ENCODE results near the gene FGFRL1. TPM values are rescaled to one million over a fixed set of nuclear protein-coding genes. Genes with fewer than 3 reads are reported as not detected.

Gene FGFRL1
- total RNA-seq, 1 donor from 2014 or later = 59.8 TPM

DNA sequence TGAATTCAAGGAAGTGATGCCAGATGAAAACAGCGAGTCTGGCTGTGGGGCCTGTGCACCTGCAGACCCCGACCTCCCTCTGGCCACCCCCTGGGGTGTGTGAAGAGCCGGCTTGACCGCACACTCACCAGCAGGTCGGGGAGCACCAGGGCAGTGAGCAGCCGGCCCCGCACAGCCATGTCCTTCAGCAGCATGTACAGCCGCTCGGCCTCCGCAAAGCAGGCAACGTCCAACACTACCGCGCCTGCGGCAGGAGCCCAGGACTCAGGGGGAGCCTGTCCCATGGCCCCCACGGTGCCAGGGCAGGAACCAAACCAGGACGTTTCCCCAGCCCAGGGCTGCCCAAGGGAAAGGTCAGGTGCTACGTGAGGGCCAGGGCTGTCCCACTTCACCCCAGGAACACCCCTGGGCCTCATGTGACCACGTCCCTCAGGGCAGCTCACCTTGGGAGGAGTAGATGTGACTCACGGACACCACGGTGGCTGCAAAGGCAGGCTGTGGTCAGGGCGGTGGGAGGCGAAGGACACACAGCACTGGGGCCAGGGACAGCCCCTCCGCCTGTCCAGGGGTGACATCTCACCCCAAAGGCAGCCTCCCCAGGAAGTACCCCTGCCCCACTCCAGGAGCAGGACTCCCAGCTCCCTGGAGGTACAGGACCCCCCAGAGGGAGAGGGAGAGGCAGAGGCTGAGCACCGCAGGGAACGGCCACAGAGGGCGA is 46.2 kb upstream of the FGFRL1 start:
- Mint-ChIP-seq H3K36me3 (ENCODE audit: unreplicated experiment) (no peaks in the 10 kb centered on the region), H3K4me1 (ENCODE audit: unreplicated experiment) (no peaks in the 10 kb centered on the region), H3K27me3 (ENCODE audit: unreplicated experiment) (no peaks in the 10 kb centered on the region), H3K9me3 (ENCODE audit: unreplicated experiment) (no peaks in the 10 kb centered on the region), H3K27ac (ENCODE audit: unreplicated experiment) (no peak overlapping the region), H3K4me3 (ENCODE audit: unreplicated experiment) (no peak overlapping the region)
- TF ChIP-seq, protein P1, sequence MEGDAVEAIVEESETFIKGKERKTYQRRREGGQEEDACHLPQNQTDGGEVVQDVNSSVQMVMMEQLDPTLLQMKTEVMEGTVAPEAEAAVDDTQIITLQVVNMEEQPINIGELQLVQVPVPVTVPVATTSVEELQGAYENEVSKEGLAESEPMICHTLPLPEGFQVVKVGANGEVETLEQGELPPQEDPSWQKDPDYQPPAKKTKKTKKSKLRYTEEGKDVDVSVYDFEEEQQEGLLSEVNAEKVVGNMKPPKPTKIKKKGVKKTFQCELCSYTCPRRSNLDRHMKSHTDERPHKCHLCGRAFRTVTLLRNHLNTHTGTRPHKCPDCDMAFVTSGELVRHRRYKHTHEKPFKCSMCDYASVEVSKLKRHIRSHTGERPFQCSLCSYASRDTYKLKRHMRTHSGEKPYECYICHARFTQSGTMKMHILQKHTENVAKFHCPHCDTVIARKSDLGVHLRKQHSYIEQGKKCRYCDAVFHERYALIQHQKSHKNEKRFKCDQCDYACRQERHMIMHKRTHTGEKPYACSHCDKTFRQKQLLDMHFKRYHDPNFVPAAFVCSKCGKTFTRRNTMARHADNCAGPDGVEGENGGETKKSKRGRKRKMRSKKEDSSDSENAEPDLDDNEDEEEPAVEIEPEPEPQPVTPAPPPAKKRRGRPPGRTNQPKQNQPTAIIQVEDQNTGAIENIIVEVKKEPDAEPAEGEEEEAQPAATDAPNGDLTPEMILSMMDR (IDR thresholded peaks at IDR 0.05) = no peak
- no peak for DNase-seq (ENCODE audit: extremely low spot score, unreplicated experiment)

GRCh38 chr4:965766-966134 is 45.7 kb upstream of the FGFRL1 start:
- Mint-ChIP-seq H3K4me3 (ENCODE audit: unreplicated experiment) (no peak overlapping the region), H3K9me3 (ENCODE audit: unreplicated experiment) (no peaks in the 10 kb centered on the region), H3K36me3 (ENCODE audit: unreplicated experiment) (no peaks in the 10 kb centered on the region), H3K27me3 (ENCODE audit: unreplicated experiment) (no peaks in the 10 kb centered on the region), H3K4me1 (ENCODE audit: unreplicated experiment) (no peaks in the 10 kb centered on the region), H3K27ac (ENCODE audit: unreplicated experiment) (no peak overlapping the region)
- no peak for DNase-seq (ENCODE audit: extremely low spot score, unreplicated experiment)
- TF ChIP-seq, protein P1 (IDR thresholded peaks at IDR 0.05) = no peak

DNA sequence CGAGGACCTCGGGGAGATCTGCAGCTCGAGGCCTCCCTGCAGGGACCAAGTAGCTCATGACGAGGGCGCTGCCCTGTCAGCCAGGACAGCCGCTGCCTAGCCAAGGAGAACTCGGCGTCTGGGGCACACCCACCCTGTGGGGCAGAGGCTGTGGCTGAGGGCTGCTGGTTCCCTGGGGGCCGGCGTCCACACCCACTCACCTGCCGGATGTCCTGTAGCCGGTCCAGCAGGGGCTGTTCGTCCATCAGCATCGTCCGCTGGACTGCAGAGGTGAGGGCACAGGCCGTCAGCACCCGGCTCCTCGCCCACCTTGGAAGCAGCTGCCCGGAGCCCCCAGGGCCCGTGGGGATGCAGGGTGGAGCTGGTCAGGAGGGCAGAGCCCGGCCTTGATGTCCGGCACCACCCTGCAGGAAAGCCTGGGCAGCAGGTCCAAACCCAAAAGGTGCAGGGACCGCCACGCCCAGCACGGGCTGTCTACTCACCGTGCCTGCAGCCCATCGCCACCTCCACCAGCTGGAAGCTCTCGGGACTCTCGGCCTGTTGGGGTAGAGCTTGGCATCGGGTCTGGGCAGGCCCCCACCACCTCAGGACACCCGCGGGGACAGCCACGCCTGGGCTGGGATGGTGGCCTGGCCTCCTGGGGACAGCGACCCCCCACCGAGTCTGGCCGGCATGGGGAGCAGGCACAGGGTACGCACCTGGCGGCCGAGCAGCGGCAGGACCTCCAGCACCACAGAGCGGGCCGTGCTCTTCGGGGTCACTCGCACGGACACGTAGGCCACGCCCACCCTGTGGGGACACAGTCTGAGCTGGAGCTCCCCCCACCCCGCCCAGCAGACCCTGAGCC is 44.9 kb upstream of the FGFRL1 start:
- Mint-ChIP-seq H3K4me1 (ENCODE audit: unreplicated experiment) (peaks cover 3% of the 10 kb centered on the region), H3K4me3 (ENCODE audit: unreplicated experiment) (no peak overlapping the region), H3K27ac (ENCODE audit: unreplicated experiment) (no peak overlapping the region), H3K9me3 (ENCODE audit: unreplicated experiment) (no peaks in the 10 kb centered on the region), H3K27me3 (ENCODE audit: unreplicated experiment) (no peaks in the 10 kb centered on the region), H3K36me3 (ENCODE audit: unreplicated experiment) (no peaks in the 10 kb centered on the region)
- DNase-seq (ENCODE audit: extremely low spot score, unreplicated experiment) = no peak
- TF ChIP-seq, protein P1 (IDR thresholded peaks at IDR 0.05) = no peak

GRCh38 chr4:967113-968104 is 44.0 kb upstream of the FGFRL1 start:
- Mint-ChIP-seq H3K9me3 (ENCODE audit: unreplicated experiment) (no peaks in the 10 kb centered on the region), H3K27me3 (ENCODE audit: unreplicated experiment) (no peaks in the 10 kb centered on the region), H3K4me3 (ENCODE audit: unreplicated experiment) (no peak overlapping the region), H3K27ac (ENCODE audit: unreplicated experiment) (no peak overlapping the region), H3K36me3 (ENCODE audit: unreplicated experiment) (no peaks in the 10 kb centered on the region), H3K4me1 (ENCODE audit: unreplicated experiment) (peaks cover 7% of the 10 kb centered on the region)
- TF ChIP-seq, protein P1 (IDR thresholded peaks at IDR 0.05) = no peak
- no peak for DNase-seq (ENCODE audit: extremely low spot score, unreplicated experiment)
